Ishikawa (cell line): ENCODE data around the gene RABAC1.

Experiments
- CEBPB ChIP-seq: IDR thresholded peaks from 2 replicates; pipeline ENCODE4 v1.6.1; 2012
- CREB1 ChIP-seq: IDR thresholded peaks from 2 replicates; pipeline ENCODE4 v1.6.1; 2012; ENCODE audit warnings: low read depth
- EGR1 ChIP-seq: IDR thresholded peaks from 2 replicates; pipeline ENCODE4 v1.6.1; 2012
- EP300 ChIP-seq: IDR thresholded peaks from 2 replicates; pipeline ENCODE4 v1.6.1; 2012; ENCODE audit warnings: borderline replicate concordance
- FOXM1 ChIP-seq: IDR thresholded peaks from 2 replicates; pipeline ENCODE4 v1.6.1; 2012; ENCODE audit warnings: low read depth, borderline replicate concordance
- NFIC ChIP-seq: IDR thresholded peaks from 2 replicates; pipeline ENCODE4 v1.6.1; 2012
- RAD21 ChIP-seq: IDR thresholded peaks from 2 replicates; pipeline ENCODE4 v1.6.1; 2012; ENCODE audit warnings: low read depth
- TAF1 ChIP-seq: IDR thresholded peaks from 2 replicates; pipeline ENCODE4 v1.6.1; 2012; ENCODE audit warnings: low read depth, mild to moderate bottlenecking
- TCF12 ChIP-seq: IDR thresholded peaks from 2 replicates; pipeline ENCODE4 v1.6.1; 2012; ENCODE audit warnings: low read depth
- TEAD4 ChIP-seq: IDR thresholded peaks from 2 replicates; pipeline ENCODE4 v1.6.1; 2012
- YY1 ChIP-seq: IDR thresholded peaks from 2 replicates; pipeline ENCODE4 v1.6.1; 2012; ENCODE audit warnings: low read depth
- ZBTB7A ChIP-seq: IDR thresholded peaks from 2 replicates; pipeline ENCODE4 v1.6.1; 2012; ENCODE audit warnings: low read depth
- TF ChIP-seq, protein P1 (sequence below): IDR thresholded peaks from 2 replicates; pipeline ENCODE4 v1.6.1; 2012; ENCODE audit warnings: low read depth, mild to moderate bottlenecking
- TF ChIP-seq, protein P2 (sequence below): IDR thresholded peaks from 2 replicates; pipeline ENCODE4 v1.6.1; 2012
- TF ChIP-seq, protein P3 (sequence below): IDR thresholded peaks from 2 replicates; pipeline ENCODE4 v1.6.1; 2012

RABAC1 gene

DNA sequence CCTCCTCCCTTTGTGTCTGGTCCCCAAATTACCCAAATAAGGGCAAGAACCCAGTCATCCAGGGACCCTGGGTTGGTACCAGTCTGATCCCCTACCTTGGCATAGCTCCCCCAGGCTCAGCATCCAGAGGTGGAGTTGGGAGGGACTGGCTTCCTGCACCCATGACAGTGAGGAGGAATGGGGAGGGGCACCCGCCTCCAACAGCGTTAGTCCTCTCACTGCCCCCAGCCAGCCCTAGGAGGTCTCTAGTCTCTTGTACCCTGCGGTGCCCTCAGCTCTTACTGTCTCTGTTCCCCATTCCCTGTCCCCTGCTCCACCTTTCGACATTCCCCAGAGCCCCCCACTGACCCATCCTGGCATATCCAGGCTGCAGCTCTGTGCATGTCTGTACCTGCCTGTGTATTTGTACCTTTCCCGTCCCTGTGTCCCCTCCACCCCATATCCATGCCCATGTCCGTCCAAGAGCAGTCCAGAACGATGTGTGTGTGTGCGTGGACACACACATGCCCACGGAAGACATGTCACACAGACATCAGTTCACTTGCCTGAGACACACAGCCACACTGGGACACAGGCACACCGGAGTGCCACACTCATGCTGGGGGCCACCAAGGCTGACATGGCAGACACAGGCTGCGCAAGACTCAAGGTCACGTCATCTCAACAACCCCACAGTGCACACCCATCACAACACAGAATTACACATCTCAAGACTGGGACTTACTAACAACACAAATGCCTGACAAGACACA, 48.7 kb downstream of the RABAC1 start:
- TF ChIP-seq, protein P1, sequence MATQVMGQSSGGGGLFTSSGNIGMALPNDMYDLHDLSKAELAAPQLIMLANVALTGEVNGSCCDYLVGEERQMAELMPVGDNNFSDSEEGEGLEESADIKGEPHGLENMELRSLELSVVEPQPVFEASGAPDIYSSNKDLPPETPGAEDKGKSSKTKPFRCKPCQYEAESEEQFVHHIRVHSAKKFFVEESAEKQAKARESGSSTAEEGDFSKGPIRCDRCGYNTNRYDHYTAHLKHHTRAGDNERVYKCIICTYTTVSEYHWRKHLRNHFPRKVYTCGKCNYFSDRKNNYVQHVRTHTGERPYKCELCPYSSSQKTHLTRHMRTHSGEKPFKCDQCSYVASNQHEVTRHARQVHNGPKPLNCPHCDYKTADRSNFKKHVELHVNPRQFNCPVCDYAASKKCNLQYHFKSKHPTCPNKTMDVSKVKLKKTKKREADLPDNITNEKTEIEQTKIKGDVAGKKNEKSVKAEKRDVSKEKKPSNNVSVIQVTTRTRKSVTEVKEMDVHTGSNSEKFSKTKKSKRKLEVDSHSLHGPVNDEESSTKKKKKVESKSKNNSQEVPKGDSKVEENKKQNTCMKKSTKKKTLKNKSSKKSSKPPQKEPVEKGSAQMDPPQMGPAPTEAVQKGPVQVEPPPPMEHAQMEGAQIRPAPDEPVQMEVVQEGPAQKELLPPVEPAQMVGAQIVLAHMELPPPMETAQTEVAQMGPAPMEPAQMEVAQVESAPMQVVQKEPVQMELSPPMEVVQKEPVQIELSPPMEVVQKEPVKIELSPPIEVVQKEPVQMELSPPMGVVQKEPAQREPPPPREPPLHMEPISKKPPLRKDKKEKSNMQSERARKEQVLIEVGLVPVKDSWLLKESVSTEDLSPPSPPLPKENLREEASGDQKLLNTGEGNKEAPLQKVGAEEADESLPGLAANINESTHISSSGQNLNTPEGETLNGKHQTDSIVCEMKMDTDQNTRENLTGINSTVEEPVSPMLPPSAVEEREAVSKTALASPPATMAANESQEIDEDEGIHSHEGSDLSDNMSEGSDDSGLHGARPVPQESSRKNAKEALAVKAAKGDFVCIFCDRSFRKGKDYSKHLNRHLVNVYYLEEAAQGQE, result no peak

DNA sequence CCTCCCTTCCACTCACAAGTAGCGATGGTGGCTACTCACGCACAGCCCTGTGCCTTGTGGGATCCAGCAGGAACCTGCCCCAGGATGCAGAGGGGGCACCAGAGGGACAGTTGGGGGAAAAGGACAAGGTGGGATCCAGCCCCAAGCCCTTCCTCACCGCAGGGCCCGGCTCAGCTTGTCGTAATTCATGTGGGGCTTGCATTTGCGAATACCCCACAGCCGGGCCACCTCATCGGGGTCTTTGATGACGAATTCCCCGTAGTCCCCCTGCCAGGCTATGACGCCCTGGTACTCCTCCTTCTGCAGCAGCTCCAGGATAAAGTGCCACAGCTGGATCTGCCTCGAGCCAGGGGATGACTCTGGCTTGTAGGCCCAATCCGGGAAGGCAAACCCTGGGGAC, 49.4 kb downstream of the RABAC1 start:
- no peak for TF ChIP-seq CREB1
- TF ChIP-seq TCF12, result no peak
- TF ChIP-seq EGR1, result no peak
- no peak for TF ChIP-seq RAD21
- TF ChIP-seq YY1, result no peak
- TF ChIP-seq, protein P1, result no peak
- TF ChIP-seq EP300, result no peak
- TF ChIP-seq TAF1, result no peak
- TF ChIP-seq, protein P2, sequence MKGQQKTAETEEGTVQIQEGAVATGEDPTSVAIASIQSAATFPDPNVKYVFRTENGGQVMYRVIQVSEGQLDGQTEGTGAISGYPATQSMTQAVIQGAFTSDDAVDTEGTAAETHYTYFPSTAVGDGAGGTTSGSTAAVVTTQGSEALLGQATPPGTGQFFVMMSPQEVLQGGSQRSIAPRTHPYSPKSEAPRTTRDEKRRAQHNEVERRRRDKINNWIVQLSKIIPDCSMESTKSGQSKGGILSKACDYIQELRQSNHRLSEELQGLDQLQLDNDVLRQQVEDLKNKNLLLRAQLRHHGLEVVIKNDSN, result no peak
- TF ChIP-seq, protein P3, sequence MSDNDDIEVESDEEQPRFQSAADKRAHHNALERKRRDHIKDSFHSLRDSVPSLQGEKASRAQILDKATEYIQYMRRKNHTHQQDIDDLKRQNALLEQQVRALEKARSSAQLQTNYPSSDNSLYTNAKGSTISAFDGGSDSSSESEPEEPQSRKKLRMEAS, result no peak
- no peak for TF ChIP-seq NFIC
- no peak for TF ChIP-seq FOXM1
- no peak for TF ChIP-seq ZBTB7A
- no peak for TF ChIP-seq TEAD4

DNA sequence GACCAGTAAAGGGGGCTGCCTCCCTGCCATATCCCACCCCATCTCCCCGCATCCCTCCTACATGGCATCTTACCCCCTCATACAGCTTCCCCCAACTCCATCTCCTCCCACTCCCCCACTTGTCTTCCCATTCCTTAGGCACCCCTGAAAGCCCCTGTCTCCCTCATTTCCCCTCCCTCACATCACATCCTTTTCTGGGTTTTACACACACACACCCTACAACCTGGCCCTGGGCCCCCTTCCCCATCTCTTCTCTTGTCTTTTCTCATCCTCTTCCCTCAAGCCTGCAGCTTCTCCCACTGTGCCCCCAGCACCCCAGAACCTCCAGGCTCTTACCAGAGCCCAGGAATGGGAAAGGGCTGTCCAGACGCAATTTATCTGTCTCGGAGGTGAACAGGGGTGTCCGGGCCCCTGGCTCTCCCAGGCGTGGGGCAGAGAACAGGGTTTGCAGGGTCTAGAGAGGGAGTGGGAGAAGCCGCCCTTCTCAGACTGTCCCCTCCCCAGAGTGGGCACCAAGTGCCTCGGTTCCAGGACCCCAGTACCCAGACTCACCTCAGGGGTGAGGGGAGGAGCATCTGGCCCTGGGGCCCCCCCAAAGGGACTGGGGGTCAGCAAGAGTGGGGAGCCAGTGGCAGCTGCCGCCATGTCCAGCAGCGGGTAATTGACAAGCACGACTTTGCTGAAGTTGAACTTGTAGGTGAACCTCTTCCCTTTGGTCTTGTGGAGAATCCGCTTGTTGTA, 50.2 kb downstream of the RABAC1 start:
- TF ChIP-seq CREB1, result no peak
- TF ChIP-seq TEAD4, result no peak
- no peak for TF ChIP-seq NFIC
- TF ChIP-seq EP300, result no peak
- TF ChIP-seq RAD21, result no peak
- TF ChIP-seq, protein P3, result no peak
- no peak for TF ChIP-seq CEBPB
- TF ChIP-seq, protein P2, result no peak
- TF ChIP-seq TAF1, result no peak

DNA sequence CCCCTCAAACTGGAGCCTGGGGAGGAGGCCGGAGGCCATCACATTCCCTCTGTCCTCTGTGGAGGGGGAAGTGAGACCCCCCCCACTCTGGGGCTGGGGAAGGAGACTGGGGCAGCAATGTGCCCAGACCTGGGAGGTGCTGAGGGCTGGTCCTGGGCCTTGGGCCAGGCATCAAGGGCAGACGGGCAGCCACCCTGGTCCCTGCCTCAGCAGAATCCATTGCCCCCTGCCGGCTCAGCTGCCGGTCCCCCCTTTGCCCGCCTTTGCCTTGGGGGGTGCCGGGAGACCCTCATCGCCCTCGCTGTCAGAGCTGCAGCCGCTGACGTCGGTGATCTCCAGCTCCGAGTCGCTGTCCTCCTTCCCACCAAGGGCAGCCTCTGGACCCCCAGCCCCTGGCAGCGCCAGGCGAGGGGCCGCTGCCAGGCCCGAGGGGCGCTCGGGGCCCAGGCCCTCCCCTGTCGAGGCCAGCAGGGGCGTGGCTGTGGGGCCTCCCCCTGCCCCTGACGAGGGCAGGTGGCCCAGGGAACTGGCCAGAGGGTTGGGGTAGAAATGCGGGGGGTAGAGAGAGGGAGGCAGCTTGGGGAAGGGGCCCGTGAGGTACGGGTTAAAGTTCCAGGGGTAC, 51.0 kb downstream of the RABAC1 start:
- TF ChIP-seq, protein P3, result no peak
- TF ChIP-seq CREB1 (no peak), YY1 (no peak), EP300 (no peak), FOXM1 (no peak), NFIC (no peak), EGR1 (no peak), RAD21 (no peak), TAF1 (no peak), TEAD4 (no peak), TCF12 (no peak), CEBPB (no peak), ZBTB7A (no peak)
- TF ChIP-seq, protein P1, result no peak
- TF ChIP-seq, protein P2, result no peak
